IPS-NIHi7 (cell line): ENCODE results near the gene PRKAG2.

Experiments used
- DNase-seq: peaks from one replicate; pipeline ENCODE4 v3.0.0; 2012; ENCODE audit warnings: mixed read lengths; ENCODE audit errors: extremely low spot score

Gene PRKAG2

GRCh38 chr7:151694828-151695580 lies 181.9 kb downstream of the PRKAG2 start:
- no peak for DNase-seq

GRCh38 chr7:151694441-151694827 lies 182.5 kb downstream of the PRKAG2 start:
- DNase-seq, result no peak

GRCh38 chr7:151693140-151693539 lies 183.8 kb downstream of the PRKAG2 start:
- DNase-seq, result no peak

DNA sequence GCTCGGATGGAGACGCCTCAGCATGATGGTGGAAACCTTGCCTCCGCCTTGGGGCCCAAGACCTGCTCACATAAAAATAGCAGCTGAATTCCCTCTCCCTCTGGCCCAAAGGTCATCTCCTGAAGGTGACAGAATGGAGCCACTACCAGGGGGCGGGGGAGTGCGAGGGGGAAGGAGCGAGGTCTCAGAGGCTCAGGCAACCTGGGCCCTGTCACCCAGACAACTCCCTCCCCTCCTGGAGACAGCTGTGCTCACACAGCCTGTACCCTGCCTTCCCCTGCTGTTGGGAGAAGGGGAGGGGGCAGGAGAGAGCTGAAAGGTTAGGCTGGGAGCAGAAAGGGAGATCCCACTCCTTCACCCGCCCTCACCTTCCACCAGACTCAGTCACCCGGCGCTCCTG lies 184.2 kb downstream of the PRKAG2 start:
- no peak for DNase-seq

- no peak for DNase-seq
Measured at GRCh38 chr7:151691449-151691848, 185.5 kb downstream of the PRKAG2 start.

GRCh38 chr7:151690606-151691005 lies 186.3 kb downstream of the PRKAG2 start:
- no peak for DNase-seq

DNA sequence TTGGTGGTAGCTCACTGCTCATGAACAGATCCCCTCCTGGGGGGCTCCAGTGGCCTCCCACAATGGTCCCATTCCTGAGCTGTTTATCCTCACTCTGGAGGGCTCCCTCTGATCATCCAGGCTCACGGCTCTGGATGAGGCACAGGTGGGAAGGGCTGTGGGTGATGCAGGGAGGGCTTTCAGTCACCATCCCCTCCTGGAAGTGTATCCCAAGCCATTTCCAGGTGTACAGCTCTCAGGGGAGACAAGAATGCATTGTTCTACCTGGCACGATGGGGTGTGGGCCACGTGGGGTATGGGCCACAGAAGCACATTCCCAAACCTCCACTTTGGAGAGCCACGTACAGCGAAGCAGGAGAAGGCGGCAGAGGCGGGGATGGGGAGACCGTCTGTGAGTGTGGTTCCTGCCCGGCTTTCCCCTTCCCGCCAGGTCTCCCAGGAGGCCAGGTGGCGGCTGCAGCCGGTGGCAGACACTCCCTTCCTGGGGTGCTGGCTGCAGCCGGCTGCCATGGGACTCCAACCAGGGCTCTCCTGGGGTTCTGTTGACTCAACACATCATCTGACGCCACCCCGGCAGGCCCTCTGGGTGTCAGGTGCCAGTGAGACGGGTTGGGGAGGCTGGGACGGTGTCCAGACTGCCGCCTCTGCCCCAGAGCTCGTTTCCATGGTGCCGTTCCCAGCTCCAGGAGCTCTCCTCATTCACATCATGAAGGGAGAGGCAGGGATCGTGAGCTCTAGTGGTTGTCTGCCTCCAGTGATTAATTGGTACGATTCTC lies 187.5 kb downstream of the PRKAG2 start:
- DNase-seq, result no peak

- DNase-seq, result no peak
Measured at GRCh38 chr7:151688236-151688780, 188.6 kb downstream of the PRKAG2 start.

GRCh38 chr7:151687523-151688235 lies 189.2 kb downstream of the PRKAG2 start:
- DNase-seq, result peak; percentile 89

DNA sequence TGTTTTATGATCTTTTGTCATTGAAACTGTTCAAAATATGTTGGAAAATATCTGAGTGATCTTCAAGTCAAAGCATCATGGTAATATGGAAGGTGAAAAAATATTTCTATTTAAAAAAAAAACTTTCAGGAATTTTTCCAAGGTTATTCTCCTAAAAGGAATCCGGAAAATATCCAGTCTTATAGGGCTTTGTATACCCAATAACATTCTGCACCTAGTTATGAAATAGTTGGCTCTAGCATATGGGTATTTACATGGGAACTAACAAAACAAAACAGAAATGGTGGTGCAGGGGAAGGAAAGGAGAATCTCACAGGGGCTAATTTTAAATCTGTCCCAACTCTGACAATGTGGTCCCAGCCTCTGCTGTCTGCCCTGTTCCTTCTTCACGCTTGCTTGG lies 190.1 kb downstream of the PRKAG2 start:
- no peak for DNase-seq

- DNase-seq, result no peak
Measured at GRCh38 chr7:151686016-151686766, 190.7 kb downstream of the PRKAG2 start.

GRCh38 chr7:151684408-151685175 lies 192.3 kb downstream of the PRKAG2 start:
- no peak for DNase-seq

DNA sequence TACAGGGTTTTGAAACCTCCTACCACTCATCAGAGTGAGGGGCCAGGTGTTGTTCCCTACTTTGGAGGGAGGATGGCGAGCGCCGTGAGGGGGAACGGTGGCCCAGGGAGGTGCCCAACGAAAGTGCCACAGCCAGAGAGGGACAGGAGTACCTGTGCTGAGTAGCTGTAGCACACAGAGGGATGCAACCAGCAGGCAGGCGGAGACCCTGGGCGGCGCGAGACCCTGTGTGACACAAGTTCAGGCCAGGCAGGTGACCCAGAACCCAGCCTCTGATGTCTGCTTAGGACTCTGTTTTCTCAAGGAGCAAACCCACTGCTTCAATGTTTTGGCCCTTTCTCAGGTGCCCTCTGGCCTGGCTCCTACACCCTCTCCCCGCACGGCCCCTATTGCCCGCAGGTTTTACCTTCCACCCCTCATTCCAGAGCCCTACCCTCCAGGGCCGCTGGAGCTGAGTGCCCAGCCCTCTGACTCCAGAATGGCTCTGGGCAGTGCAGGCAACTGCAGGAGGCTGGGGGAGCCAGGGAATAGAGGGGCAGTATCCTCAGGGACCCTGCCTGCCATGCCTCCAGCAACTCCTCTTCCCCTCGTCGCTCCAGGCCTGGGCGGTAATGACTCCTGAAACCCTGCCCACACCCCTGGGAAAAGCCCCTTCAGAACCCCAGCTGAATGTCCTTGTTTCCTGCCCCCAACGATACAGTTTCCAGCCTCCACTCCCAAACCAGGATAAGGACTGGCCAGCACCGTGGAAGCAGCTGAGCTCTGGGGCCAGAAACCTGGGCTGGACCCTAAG lies 193.1 kb downstream of the PRKAG2 start:
- DNase-seq, result no peak

GRCh38 chr7:151682831-151683614 lies 193.9 kb downstream of the PRKAG2 start:
- DNase-seq, result no peak

DNA sequence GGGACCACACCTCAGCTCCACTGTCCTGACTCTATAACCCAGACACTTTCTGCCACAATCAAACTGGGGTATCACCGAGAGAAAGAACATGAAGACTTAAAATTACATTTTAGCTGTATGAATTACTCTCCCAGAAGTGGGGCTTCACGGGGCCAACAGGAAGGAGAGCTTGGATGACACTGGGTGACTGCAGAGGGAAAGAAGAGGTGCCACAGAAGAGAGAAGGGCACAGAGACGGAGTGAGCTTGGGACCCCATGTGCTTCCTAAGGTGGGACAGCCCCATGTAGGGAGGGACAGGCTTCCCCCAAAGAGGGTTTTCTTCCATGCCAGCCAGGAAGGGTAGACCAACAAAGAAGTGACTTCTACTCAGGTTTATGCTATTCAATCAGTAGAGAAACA lies 195.2 kb downstream of the PRKAG2 start:
- no peak for DNase-seq

- no peak for DNase-seq
Measured at GRCh38 chr7:151680810-151681209, 196.1 kb downstream of the PRKAG2 start.

DNA sequence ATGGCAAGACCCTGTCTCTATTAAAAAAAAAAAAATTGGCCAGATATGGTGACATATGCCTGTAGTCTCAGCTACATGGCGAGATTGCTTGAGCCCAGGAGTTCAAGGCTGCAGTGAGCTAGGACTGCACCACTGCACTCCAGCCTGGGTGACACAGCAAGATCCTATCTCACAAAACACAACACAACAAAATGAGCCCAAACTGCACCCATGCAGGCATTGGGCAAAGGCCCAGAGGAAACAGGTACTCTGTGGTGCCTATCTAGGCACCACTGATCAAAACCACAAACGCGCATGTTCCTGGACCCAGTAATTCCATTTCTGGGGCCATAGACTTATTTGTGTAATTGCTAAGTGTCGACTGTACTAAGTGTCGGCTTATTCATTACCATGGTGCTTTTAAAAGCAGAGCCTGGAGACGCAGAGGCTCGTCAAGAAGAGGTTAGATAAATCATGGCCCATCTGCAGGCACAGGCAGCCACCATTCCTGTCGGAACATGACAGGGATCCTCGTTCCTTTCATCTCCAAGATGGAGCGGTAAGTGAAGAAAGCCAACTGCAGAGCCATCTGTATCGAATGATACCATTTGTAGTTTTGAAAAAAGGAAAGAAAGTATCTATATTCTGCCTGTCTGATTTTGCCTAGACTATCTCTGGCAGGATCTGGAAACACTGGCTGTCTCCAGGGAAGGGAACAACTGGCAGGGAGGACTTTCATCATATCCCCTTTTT lies 196.9 kb downstream of the PRKAG2 start:
- DNase-seq, result no peak

DNA sequence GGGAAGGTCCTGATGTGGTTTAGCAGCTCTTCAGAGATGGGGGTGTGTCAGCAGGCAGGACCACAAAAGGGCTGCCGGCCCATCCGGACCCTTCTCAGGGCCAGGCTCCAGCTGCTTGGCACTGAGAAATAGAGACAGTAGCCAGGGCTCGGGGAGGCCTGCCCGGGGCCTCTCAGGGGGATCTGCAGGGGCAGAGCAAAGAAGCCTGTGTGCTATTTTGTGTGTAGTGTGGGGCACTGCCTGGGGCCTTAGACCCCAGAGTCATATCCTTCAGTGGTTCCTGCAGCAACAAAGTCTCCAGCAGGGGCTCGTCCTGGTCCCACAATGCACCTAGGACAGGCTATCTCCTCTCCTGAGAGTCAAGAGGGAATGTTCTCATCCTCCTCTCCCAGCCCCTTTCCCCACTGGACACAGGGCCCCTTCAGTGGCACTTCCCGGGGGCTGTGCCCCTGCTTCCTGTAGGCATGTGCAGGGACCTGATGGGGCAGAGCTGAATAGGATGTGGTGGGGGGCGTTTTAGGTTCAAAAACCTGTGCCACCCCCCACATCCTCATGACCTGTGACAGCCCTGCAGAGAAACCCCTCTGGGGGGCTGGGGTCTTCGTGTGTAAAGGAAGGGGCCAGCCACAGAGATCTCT lies 197.7 kb downstream of the PRKAG2 start:
- no peak for DNase-seq
